Fibroblast of skin of left biceps (primary cell): ENCODE results near the gene TSPAN8.
"Not testable (repeated sequence)": the region's sequence is repeated elsewhere in the genome, so short reads cannot be mapped to it uniquely, and the experiment has no call there.

Source experiments
- DNase-seq, 2 experiments: peaks; one replicate each; pipeline ENCODE4 v3.0.0-alpha.2; 2013; ENCODE audit warnings: low read depth in 2 of 2

The TSPAN8 gene

DNA sequence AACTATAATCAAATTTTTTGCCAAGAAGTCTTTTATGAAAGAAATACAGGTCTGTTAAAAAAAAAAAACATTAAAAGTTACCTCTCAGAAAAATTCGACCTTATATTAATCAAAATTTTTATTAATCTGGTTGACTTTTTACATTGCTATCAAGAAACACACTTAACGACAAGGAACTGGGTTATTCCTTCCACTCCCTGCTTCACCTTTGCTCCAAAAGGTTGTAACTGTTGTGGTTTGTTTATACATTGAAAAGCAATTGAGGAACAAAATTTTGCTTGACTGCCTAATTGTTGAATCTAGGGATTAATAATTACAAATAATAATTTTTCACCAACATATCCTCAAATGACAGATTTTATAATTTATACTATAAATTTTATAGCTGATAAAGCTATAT lies 28.4 kb downstream of the TSPAN8 start:
- DNase-seq, result no peak

GRCh38 chr12:71128191-71128788 lies 29.5 kb downstream of the TSPAN8 start:
- peak; percentile 54 to 55 for DNase-seq

DNA sequence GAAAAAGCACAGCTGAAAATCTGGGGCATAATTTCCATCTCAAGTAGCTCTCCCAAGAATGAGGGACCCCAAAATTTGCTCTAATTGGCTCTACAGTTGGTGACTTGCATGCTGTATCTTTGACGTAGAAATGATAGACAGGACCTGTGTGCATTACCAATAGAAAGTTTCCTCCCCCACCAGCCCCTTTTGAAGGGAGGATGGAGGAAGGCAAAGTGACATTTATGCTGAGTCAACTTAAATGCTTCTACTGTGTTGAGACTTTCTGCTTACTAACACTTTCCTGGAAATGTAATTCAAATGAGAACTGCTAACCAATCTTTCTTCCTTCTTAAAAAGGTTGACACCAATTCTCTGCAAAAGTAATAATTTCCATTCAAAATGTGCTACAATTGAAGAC lies 31.9 kb downstream of the TSPAN8 start:
- no peak for DNase-seq

GRCh38 chr12:71125515-71125914 lies 32.3 kb downstream of the TSPAN8 start:
- peak in 1 of 2 experiments; percentile 14 for DNase-seq

DNA sequence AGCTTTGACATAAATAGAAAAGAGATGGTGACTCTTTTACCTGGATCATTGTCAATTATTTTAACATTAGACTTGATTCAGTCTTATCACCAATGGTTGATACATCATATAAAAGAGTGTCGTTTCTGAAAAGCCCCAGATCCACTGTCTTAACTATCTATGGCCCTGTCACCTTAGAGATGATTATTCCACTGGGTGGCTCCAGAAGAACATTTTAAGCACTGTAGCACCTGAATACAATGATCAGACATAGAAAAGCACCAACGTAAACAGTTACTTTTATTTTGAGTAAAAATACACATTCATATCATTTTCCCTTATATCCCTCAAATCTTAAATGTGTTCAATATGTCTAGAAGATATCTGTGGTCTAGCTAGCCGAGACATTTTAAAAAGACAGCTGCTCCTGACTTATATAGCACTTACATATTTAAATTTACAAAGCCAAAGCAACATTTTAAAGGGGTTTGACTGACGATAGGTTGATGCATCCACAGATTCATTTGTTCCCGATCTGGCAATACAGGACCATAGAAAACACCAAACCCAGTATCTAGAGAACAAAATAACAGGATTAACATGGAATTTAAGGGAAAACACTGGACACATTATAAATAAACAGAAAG lies 32.9 kb downstream of the TSPAN8 start:
- DNase-seq, result no peak

DNA sequence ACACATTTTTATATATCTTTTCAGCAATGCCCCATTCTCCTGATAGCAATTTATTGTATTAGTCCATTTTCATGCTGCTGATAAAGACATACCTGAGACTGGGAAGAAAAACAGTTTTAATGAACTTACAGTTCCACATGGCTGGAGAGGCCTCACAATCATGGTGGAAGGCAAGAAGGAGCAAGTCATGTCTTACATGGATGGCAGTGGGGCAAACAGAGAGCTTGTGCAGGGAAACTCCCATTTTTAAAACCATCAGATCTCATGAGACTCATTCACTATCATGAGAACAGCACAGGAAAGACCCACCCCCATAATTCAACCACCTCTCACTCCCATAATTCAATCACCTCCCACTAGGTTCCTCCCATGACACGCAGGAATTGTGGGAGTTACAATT lies 44.7 kb downstream of the TSPAN8 start:
- DNase-seq, result not testable (repeated sequence)

DNA sequence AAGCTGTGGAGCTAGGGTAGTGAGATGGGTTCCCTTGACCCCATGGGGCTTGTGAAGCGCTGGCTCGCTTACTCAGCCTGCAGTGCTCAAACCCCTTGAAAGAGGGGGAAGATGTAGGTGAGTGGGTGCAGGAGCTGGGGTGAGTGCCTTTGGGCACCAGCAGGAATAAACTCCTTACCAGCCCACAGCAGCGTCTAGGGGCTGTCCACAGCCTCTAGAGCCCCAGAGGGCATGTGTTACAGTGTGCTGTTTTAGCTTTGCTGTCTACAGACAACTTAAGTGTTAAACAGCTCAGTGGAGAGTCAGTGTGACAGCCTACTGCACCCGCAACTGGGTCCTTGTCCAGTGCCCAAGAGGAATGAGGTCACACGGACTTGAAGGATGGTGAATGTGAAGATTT lies 48.0 kb downstream of the TSPAN8 start:
- no peak for DNase-seq

DNA sequence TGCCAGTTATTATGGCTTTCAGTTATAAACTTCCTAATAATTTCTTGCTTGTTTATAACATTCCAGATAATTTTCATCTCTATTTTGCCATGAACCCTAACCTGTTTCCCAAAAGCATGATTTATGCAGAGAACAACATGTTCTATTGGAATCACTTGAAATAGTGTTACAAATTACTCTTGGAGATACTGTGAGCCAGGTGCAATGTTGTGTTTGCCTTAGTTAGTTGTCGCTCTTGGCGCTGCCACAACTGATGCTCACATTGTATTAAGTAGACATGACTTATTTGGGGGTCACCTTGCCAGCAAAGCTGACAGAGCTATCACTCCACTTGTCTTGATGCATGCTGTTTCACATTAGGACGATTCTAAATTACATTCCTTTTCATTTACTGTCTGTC lies 49.4 kb downstream of the TSPAN8 start:
- no peak for DNase-seq

DNA sequence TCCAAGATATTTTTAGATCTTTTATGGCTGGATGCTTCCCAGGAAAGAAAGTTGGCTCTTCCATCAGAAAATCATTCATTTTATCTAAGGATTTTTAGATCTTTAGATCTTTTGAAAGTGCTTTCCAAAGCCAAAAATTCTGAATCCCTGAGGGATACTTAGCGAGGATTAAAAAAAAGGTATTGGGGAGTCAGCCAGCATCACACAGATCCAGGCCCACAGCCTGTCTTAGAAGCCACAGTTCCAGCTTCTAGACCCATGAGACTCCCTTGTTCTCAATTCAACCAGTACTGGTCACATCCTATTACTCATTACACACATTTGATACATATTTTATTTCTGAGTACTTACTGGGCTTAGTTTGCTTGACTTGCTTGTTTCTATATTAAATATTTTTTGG lies 49.9 kb downstream of the TSPAN8 start:
- peak in 1 of 2 experiments; percentile 10 for DNase-seq

DNA sequence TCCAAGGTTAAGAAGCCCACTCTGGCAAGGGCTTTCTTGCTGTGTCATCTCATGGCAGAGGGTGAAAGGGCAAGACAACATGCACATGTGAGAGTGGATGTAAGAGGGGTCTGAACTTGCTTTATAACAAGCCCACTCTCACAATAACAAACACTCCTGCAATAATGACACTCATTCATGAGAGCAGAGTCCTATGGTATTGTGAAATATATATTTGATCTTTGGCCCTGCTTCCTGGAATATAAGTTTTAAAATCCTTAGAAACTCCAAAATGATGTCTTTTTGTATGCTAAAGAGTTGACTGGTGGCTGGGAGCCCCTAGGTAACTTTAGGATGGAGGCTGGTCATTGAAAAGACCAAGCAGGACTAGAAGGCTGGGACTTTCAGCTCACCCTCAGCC lies 51.8 kb downstream of the TSPAN8 start:
- DNase-seq, result no peak

DNA sequence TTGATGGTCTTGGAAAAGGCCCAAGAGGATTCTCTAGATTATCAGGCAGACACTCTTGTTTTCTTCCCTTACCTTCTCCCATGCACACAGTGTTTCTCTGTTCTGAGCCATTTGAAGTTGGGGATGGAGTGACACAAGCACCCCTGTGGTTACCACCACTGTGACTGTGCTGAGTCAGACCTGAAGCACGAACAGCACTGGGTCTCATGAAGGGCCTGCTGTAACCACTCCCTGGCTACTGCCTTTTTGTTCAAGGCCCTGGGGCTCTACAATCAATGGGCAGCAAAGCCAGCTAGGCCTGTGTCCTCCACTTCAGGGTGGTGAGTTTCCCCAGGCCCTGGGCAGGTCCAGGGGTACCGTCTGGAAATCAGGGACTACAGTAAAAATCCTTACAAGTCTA lies 65.5 kb downstream of the TSPAN8 start:
- DNase-seq, result no peak

GRCh38 chr12:71090971-71091370 lies 66.8 kb downstream of the TSPAN8 start:
- no peak for DNase-seq

DNA sequence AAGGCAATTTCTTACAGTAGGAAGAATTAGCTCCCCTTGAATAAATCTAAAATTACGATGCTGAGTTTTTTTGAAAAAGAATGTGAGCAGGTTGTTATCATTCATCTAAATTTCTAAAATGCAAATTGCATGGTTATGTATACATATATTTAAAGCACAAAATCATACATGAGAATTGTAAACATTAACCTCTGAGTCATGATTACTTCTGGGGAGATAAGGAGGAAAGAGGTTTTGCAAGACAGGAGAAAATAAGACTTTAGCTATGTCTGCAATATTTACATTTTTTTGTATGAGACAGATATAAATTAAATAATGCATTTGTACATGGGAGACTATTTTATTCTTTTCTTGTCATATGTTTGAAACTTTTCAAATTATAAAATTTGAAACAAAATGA lies 72.2 kb downstream of the TSPAN8 start:
- DNase-seq, result no peak

GRCh38 chr12:71075743-71076142 lies 82.1 kb downstream of the TSPAN8 start:
- no peak for DNase-seq
